Measurements from ENCODE around the gene OR4D1. TPM values are rescaled to one million over a fixed set of nuclear protein-coding genes. Genes with fewer than 3 reads are reported as not detected.

OR4D1 gene
- total RNA-seq, 1 experiment from 2014 or later = not detected

DNA sequence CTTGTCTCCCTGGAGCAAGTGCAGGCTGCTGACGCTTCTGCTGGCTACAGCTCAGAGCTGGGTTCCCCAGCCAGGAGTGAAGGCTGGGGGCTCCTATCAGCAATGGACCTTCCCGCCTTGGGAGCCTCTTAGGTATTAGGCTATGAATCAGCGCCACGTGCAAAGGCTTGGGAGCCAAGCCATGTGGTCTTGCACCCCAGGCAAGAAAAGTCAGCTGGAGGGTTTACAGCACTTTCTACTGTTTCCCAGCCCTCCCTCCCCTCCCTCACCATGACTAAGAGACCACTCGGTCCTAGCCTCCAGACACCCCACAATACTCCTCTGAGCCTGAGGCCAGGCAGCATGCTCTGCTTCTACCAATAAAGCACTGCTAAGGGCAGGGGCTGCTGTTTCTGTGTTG lies 56.6 kb downstream of the OR4D1 start:
- Histone ChIP-seq H3K27me3 (replicated peaks; ENCODE audit: insufficient read depth, low read depth, low read length, poor library complexity) (no peaks in the 10 kb centered on the region), H3K4me3 (ENCODE audit: low read depth, low read length, poor library complexity, severe bottlenecking) (no peak overlapping the region), H3K36me3 (ENCODE audit: insufficient read depth, low read length, poor library complexity, severe bottlenecking) (no peaks in the 10 kb centered on the region), H3K9me3 (ENCODE audit: low read depth, low read length, poor library complexity, severe bottlenecking) (no peaks in the 10 kb centered on the region), H3K27ac (ENCODE audit: low read depth, low read length, poor library complexity, severe bottlenecking) (no peak overlapping the region), H3K4me1 (ENCODE audit: insufficient read depth, low read length, poor library complexity, severe bottlenecking) (no peaks in the 10 kb centered on the region)
- DNase-seq (ENCODE audit: low spot score) = no peak
- ChIA-PET POLR2A (ENCODE audit: low non-redundant PET) (no interaction called here), CTCF (no interaction called here)
- BruUV-seq (replicated peaks) = no TSS peak
- TF ChIP-seq CTCF (conservative IDR thresholded peaks at IDR 0.05; ENCODE audit: low read depth, low read length) = no peak
- TF ChIP-seq EZH2 (IDR thresholded peaks at IDR 0.05; ENCODE audit: borderline replicate concordance, low read depth, low read length, poor library complexity, severe bottlenecking) = no peak
- intact Hi-C loops (cut with micrococcal nuclease; ENCODE audit: unreplicated experiment) = no loop called here

DNA sequence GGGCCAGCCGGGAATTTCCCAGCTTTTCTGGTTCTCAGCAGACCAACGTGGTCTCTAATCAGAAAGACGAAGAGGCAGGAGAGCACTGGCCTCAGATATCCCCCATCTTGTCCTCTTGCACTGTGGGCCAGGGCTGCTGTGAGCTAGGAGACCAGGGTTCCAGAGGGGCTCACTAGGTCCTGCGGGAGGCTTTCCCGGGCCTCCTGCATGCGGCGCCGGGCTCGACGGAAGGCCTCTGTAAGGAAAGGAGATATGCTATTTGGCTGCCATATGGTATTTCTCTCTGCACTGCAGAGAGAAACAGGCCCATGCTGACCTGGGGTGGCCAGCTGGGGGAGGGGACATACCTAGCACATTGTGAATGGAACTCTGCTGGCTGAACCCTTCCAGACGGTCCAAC lies 57.8 kb downstream of the OR4D1 start:
- Histone ChIP-seq H3K27me3 (replicated peaks; ENCODE audit: insufficient read depth, low read depth, low read length, poor library complexity) (no peaks in the 10 kb centered on the region), H3K9me3 (ENCODE audit: low read depth, low read length, poor library complexity, severe bottlenecking) (no peaks in the 10 kb centered on the region), H3K4me1 (ENCODE audit: insufficient read depth, low read length, poor library complexity, severe bottlenecking) (no peaks in the 10 kb centered on the region), H3K27ac (ENCODE audit: low read depth, low read length, poor library complexity, severe bottlenecking) (no peak overlapping the region), H3K36me3 (ENCODE audit: insufficient read depth, low read length, poor library complexity, severe bottlenecking) (no peaks in the 10 kb centered on the region), H3K4me3 (ENCODE audit: low read depth, low read length, poor library complexity, severe bottlenecking) (no peak overlapping the region)
- no peak for DNase-seq (ENCODE audit: low spot score)
- ChIA-PET POLR2A (ENCODE audit: low non-redundant PET) (no interaction called here), CTCF (interaction anchor here (0.6 kb wide), 1 partner anchor 256 kb away, joined by 9 read pairs; no protein-coding TSS in a partner anchor)
- BruUV-seq (replicated peaks) = no TSS peak
- TF ChIP-seq EZH2 (IDR thresholded peaks at IDR 0.05; ENCODE audit: borderline replicate concordance, low read depth, low read length, poor library complexity, severe bottlenecking) = no peak
- TF ChIP-seq CTCF (conservative IDR thresholded peaks at IDR 0.05; ENCODE audit: low read depth, low read length) = no peak
- intact Hi-C loops (cut with micrococcal nuclease; ENCODE audit: unreplicated experiment) = no loop called here

DNA sequence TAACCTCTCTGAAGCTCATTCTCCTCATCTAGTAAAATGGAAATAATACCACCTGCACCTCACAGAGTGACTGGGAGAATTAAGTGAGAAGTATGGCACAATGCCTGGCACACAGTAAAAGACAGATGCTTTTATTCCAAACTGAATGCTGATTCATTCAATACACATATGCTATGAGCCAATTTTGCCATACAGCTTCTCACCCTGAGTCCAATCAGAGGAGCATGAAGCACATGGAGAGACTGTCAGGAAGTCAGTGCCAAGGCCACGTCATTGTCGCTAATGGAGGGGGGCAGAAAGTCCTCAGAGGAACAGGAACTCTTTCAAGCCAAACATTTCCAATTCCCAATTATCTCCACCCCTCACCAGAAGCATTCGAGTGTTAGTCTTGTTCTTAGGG lies 59.3 kb downstream of the OR4D1 start:
- Histone ChIP-seq H3K27ac (ENCODE audit: low read depth, low read length, poor library complexity, severe bottlenecking) (no peak overlapping the region), H3K4me3 (ENCODE audit: low read depth, low read length, poor library complexity, severe bottlenecking) (no peak overlapping the region), H3K36me3 (ENCODE audit: insufficient read depth, low read length, poor library complexity, severe bottlenecking) (peaks cover 6% of the 10 kb centered on the region), H3K4me1 (ENCODE audit: insufficient read depth, low read length, poor library complexity, severe bottlenecking) (no peaks in the 10 kb centered on the region), H3K27me3 (replicated peaks; ENCODE audit: insufficient read depth, low read depth, low read length, poor library complexity) (no peaks in the 10 kb centered on the region), H3K9me3 (ENCODE audit: low read depth, low read length, poor library complexity, severe bottlenecking) (no peaks in the 10 kb centered on the region)
- BruUV-seq (replicated peaks) = no TSS peak
- CTCF ChIA-PET = no interaction called here
- no peak for DNase-seq (ENCODE audit: low spot score)
- intact Hi-C loops (cut with micrococcal nuclease; ENCODE audit: unreplicated experiment) = no loop called here
- POLR2A ChIA-PET (ENCODE audit: low non-redundant PET) = interaction anchor here (0.5 kb wide), 1 partner anchor 156 kb away, joined by 3 read pairs; no protein-coding TSS in a partner anchor
- TF ChIP-seq EZH2 (IDR thresholded peaks at IDR 0.05; ENCODE audit: borderline replicate concordance, low read depth, low read length, poor library complexity, severe bottlenecking) = no peak
- TF ChIP-seq CTCF (conservative IDR thresholded peaks at IDR 0.05; ENCODE audit: low read depth, low read length) = no peak
